ENCODE results near the gene FMNL2. TPM values are rescaled to one million over a fixed set of nuclear protein-coding genes. Genes with fewer than 3 reads are reported as not detected.

FMNL2 gene
- total and polyA plus RNA-seq, 2 experiments from 2014 or later: 16.5 to 45.4 TPM

DNA sequence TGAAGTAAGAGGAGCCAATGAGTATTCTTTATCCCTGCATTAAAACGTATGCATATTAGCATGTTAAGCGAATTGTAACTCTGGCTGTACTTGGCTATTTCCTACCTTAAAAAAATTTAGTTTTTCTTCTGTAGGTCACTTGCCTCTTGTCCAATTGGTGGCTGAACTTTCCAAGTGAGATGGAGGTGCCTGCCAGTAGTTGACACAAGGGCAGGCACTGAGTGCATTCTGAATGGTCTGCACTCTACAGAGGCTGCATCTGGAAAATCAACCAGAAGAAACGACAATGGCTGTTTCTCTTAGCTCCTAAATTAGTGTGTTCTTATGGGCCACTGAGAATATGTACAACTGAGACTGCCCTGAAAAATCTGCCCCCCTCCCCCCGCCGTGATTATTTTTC, 221.5 kb downstream of the FMNL2 start:
- H3K27ac ChIP-seq (ENCODE audit: low read depth): no peak overlapping the region
- Mint-ChIP-seq H3K4me3 (no peak overlapping the region), H3K4me1 (peaks cover 28% of the 10 kb centered on the region), H3K27me3 (ENCODE audit: insufficient read depth, low read depth, poor library complexity) (peaks cover 2% of the 10 kb centered on the region), H3K27ac (peak overlapping the region; percentile 80), H3K36me3 (ENCODE audit: low read depth) (peaks cover 23% of the 10 kb centered on the region; the same call in 2 of the 3 replicates), H3K9me3 (no peaks in the 10 kb centered on the region)
- no peak overlapping the region for H3K4me2 ChIP-seq
- no peak overlapping the region for H3K4me3 ChIP-seq
- peaks cover 20% of the 10 kb centered on the region; the same call in 1 of the 2 replicates for H3K4me1 ChIP-seq (ENCODE audit: insufficient read depth)
- no peaks in the 10 kb centered on the region for H4K20me1 ChIP-seq (replicated peaks; ENCODE audit: insufficient read depth)
- H2AFZ ChIP-seq: no peak overlapping the region
- DNase-seq (ENCODE audit: low spot score) (no peak), ATAC-seq (no peak)
- no peaks in the 10 kb centered on the region for H3K9me2 ChIP-seq (ENCODE audit: insufficient read depth)
- H3K36me3 ChIP-seq (ENCODE audit: insufficient read depth): no peaks in the 10 kb centered on the region
- no peaks in the 10 kb centered on the region for H3K27me3 ChIP-seq (ENCODE audit: insufficient read depth)
- TF ChIP-seq, protein P1, sequence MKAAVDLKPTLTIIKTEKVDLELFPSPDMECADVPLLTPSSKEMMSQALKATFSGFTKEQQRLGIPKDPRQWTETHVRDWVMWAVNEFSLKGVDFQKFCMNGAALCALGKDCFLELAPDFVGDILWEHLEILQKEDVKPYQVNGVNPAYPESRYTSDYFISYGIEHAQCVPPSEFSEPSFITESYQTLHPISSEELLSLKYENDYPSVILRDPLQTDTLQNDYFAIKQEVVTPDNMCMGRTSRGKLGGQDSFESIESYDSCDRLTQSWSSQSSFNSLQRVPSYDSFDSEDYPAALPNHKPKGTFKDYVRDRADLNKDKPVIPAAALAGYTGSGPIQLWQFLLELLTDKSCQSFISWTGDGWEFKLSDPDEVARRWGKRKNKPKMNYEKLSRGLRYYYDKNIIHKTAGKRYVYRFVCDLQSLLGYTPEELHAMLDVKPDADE (IDR thresholded peaks at IDR 0.05): no peak
- TF ChIP-seq, protein P2, sequence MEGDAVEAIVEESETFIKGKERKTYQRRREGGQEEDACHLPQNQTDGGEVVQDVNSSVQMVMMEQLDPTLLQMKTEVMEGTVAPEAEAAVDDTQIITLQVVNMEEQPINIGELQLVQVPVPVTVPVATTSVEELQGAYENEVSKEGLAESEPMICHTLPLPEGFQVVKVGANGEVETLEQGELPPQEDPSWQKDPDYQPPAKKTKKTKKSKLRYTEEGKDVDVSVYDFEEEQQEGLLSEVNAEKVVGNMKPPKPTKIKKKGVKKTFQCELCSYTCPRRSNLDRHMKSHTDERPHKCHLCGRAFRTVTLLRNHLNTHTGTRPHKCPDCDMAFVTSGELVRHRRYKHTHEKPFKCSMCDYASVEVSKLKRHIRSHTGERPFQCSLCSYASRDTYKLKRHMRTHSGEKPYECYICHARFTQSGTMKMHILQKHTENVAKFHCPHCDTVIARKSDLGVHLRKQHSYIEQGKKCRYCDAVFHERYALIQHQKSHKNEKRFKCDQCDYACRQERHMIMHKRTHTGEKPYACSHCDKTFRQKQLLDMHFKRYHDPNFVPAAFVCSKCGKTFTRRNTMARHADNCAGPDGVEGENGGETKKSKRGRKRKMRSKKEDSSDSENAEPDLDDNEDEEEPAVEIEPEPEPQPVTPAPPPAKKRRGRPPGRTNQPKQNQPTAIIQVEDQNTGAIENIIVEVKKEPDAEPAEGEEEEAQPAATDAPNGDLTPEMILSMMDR (conservative IDR thresholded peaks at IDR 0.05; ENCODE audit: low read depth in 2 of 2): no peak
- TF ChIP-seq POLR2AphosphoS5 (IDR thresholded peaks at IDR 0.05; ENCODE audit: low read depth) (no peak), ZNF331 (CRISPR knock-in tag; IDR thresholded peaks at IDR 0.05; ENCODE audit: low read depth) (no peak), STAT1 (IDR thresholded peaks at IDR 0.05; ENCODE audit: unreplicated experiment) (no peak), JUNB (IDR thresholded peaks at IDR 0.05; ENCODE audit: unreplicated experiment) (no peak), EZH2 (IDR thresholded peaks at IDR 0.05; ENCODE audit: low read depth, unreplicated experiment) (no peak), NANOG (IDR thresholded peaks at IDR 0.05; ENCODE audit: borderline replicate concordance) (no peak)
- TF ChIP-seq, protein P3, sequence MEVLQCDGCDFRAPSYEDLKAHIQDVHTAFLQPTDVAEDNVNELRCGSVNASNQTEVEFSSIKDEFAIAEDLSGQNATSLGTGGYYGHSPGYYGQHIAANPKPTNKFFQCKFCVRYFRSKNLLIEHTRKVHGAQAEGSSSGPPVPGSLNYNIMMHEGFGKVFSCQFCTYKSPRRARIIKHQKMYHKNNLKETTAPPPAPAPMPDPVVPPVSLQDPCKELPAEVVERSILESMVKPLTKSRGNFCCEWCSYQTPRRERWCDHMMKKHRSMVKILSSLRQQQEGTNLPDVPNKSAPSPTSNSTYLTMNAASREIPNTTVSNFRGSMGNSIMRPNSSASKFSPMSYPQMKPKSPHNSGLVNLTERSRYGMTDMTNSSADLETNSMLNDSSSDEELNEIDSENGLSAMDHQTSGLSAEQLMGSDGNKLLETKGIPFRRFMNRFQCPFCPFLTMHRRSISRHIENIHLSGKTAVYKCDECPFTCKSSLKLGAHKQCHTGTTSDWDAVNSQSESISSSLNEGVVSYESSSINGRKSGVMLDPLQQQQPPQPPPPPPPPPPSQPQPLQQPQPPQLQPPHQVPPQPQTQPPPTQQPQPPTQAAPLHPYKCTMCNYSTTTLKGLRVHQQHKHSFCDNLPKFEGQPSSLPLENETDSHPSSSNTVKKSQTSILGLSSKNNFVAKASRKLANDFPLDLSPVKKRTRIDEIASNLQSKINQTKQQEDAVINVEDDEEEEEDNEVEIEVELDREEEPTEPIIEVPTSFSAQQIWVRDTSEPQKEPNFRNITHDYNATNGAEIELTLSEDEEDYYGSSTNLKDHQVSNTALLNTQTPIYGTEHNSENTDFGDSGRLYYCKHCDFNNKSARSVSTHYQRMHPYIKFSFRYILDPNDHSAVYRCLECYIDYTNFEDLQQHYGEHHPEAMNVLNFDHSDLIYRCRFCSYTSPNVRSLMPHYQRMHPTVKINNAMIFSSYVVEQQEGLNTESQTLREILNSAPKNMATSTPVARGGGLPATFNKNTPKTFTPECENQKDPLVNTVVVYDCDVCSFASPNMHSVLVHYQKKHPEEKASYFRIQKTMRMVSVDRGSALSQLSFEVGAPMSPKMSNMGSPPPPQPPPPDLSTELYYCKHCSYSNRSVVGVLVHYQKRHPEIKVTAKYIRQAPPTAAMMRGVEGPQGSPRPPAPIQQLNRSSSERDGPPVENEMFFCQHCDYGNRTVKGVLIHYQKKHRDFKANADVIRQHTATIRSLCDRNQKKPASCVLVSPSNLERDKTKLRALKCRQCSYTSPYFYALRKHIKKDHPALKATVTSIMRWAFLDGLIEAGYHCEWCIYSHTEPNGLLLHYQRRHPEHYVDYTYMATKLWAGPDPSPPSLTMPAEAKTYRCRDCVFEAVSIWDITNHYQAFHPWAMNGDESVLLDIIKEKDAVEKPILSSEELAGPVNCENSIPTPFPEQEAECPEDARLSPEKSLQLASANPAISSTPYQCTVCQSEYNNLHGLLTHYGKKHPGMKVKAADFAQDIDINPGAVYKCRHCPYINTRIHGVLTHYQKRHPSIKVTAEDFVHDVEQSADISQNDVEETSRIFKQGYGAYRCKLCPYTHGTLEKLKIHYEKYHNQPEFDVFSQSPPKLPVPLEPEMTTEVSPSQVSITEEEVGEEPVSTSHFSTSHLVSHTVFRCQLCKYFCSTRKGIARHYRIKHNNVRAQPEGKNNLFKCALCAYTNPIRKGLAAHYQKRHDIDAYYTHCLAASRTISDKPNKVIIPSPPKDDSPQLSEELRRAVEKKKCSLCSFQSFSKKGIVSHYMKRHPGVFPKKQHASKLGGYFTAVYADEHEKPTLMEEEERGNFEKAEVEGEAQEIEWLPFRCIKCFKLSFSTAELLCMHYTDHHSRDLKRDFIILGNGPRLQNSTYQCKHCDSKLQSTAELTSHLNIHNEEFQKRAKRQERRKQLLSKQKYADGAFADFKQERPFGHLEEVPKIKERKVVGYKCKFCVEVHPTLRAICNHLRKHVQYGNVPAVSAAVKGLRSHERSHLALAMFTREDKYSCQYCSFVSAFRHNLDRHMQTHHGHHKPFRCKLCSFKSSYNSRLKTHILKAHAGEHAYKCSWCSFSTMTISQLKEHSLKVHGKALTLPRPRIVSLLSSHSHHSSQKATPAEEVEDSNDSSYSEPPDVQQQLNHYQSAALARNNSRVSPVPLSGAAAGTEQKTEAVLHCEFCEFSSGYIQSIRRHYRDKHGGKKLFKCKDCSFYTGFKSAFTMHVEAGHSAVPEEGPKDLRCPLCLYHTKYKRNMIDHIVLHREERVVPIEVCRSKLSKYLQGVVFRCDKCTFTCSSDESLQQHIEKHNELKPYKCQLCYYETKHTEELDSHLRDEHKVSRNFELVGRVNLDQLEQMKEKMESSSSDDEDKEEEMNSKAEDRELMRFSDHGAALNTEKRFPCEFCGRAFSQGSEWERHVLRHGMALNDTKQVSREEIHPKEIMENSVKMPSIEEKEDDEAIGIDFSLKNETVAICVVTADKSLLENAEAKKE (CRISPR knock-in tag; IDR thresholded peaks at IDR 0.05): no peak
- H3K79me2 ChIP-seq (replicated peaks; ENCODE audit: insufficient read depth): no peaks in the 10 kb centered on the region
- no peaks in the 10 kb centered on the region for H3F3A ChIP-seq (replicated peaks; ENCODE audit: low read depth)
